RWPE1 (cell line): Measurements from ENCODE around the gene NELL1.

Experiments used
- CTCF ChIA-PET: fragments of 350-600 bp; sonication (Branson Sonifier 250); formaldehyde crosslinking; extraction: SDS; loops from one replicate; lab custom pipeline; 2021; lab: Yijun Ruan, JAX
- POLR2A ChIA-PET: fragments of 400-600 bp; formaldehyde crosslinking; extraction: SDS; loops from one replicate; lab custom pipeline; 2020; ENCODE audit warnings: antibody characterized with exemption; ENCODE audit not compliant: low non-redundant PET; lab: Yijun Ruan, JAX
- DNase-seq: peaks from one replicate; pipeline ENCODE4 v3.0.0; 2012; ENCODE audit warnings: low spot score
- H3K27ac ChIP-seq: fragments of 450-650 bp; 2 replicates; pipeline ENCODE4 v1.5.1; 2017
- TF ChIP-seq, protein P1 (sequence below): fragments of 450-650 bp; conservative IDR thresholded peaks from 2 replicates; pipeline ENCODE4 v1.5.1; 2017; ENCODE audit warnings: low read depth, mild to moderate bottlenecking

The NELL1 gene

GRCh38 chr11:21307874-21308273, 638.5 kb downstream of the NELL1 start:
- no peak overlapping the region for H3K27ac ChIP-seq
- no peak for DNase-seq
- POLR2A ChIA-PET, result no interaction called here
- CTCF ChIA-PET, result no interaction called here
- TF ChIP-seq, protein P1, sequence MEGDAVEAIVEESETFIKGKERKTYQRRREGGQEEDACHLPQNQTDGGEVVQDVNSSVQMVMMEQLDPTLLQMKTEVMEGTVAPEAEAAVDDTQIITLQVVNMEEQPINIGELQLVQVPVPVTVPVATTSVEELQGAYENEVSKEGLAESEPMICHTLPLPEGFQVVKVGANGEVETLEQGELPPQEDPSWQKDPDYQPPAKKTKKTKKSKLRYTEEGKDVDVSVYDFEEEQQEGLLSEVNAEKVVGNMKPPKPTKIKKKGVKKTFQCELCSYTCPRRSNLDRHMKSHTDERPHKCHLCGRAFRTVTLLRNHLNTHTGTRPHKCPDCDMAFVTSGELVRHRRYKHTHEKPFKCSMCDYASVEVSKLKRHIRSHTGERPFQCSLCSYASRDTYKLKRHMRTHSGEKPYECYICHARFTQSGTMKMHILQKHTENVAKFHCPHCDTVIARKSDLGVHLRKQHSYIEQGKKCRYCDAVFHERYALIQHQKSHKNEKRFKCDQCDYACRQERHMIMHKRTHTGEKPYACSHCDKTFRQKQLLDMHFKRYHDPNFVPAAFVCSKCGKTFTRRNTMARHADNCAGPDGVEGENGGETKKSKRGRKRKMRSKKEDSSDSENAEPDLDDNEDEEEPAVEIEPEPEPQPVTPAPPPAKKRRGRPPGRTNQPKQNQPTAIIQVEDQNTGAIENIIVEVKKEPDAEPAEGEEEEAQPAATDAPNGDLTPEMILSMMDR, result no peak

GRCh38 chr11:21316591-21316990, 647.2 kb downstream of the NELL1 start:
- ChIA-PET CTCF (no interaction called here), POLR2A (no interaction called here)
- no peak overlapping the region for H3K27ac ChIP-seq
- TF ChIP-seq, protein P1, result no peak
- DNase-seq, result no peak

- TF ChIP-seq, protein P1, result no peak
- POLR2A ChIA-PET, result no interaction called here
- DNase-seq, result no peak
- CTCF ChIA-PET, result no interaction called here
- no peak overlapping the region for H3K27ac ChIP-seq
Observed at GRCh38 chr11:21321072-21321471, 651.7 kb downstream of the NELL1 start.

- no peak for DNase-seq
- TF ChIP-seq, protein P1, result no peak
- no peak overlapping the region for H3K27ac ChIP-seq
- ChIA-PET POLR2A (no interaction called here), CTCF (no interaction called here)
Observed at GRCh38 chr11:21321530-21321929, 652.1 kb downstream of the NELL1 start.

GRCh38 chr11:21323617-21324016, 654.2 kb downstream of the NELL1 start:
- CTCF ChIA-PET, result no interaction called here
- POLR2A ChIA-PET, result no interaction called here
- TF ChIP-seq, protein P1, result no peak
- no peak overlapping the region for H3K27ac ChIP-seq
- no peak for DNase-seq

DNA sequence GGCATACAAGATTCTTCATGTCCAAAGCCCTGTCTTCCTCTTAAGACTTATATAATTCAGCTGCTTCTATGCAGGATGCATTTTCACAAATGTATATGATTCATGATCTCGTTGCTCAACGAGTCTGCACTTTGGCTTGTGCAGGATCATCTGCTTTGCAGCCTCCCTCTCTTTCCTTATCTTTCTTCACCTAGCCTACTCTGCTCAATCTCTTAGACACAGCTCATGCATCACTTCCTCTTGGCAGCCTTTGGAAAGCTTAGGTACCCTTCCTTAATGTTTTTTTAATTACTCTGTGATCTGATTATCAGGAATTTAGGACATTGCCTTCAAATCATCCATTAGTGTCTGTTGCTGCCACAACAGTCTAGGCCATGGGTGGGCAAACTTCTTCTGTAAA, 673.8 kb downstream of the NELL1 start:
- TF ChIP-seq, protein P1, result no peak
- no peak for DNase-seq
- POLR2A ChIA-PET, result no interaction called here

DNA sequence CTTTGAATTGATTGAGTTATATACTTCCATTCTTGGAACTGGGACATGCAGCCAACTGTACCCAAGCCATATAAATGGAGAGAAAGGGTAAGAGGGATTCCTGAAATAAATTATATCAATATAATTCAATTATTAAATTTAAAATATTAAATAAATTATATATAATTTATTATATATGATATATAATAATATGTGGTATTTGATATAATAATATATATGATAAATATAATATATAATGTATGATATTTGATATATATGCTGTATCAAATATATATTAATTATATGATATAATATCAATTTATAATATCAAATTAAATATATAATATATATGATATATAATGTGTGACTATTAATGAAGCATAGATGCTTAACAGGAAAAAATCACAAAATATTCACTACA, 677.0 kb downstream of the NELL1 start:
- ChIA-PET CTCF (no interaction called here), POLR2A (no interaction called here)
- H3K27ac ChIP-seq, result no peak overlapping the region
- DNase-seq, result no peak
- TF ChIP-seq, protein P1, result no peak

More for the DNA sequence above, 673.8 kb downstream of the NELL1 start:
- H3K27ac ChIP-seq, result no peak overlapping the region
- CTCF ChIA-PET, result interaction anchor here (0.6 kb wide), 1 partner anchor 669 kb away, joined by 4 read pairs; no protein-coding TSS in a partner anchor
